NCI-H1105 treated with DMSO at 0.1 percent for 48 hours (cell line): ENCODE results near the gene CCM2.

ENCODE experiments used
- DNase-seq: peaks from one replicate; lab custom pipeline; 2025; lab: John Stamatoyannopoulos, UW

CCM2 gene

DNA sequence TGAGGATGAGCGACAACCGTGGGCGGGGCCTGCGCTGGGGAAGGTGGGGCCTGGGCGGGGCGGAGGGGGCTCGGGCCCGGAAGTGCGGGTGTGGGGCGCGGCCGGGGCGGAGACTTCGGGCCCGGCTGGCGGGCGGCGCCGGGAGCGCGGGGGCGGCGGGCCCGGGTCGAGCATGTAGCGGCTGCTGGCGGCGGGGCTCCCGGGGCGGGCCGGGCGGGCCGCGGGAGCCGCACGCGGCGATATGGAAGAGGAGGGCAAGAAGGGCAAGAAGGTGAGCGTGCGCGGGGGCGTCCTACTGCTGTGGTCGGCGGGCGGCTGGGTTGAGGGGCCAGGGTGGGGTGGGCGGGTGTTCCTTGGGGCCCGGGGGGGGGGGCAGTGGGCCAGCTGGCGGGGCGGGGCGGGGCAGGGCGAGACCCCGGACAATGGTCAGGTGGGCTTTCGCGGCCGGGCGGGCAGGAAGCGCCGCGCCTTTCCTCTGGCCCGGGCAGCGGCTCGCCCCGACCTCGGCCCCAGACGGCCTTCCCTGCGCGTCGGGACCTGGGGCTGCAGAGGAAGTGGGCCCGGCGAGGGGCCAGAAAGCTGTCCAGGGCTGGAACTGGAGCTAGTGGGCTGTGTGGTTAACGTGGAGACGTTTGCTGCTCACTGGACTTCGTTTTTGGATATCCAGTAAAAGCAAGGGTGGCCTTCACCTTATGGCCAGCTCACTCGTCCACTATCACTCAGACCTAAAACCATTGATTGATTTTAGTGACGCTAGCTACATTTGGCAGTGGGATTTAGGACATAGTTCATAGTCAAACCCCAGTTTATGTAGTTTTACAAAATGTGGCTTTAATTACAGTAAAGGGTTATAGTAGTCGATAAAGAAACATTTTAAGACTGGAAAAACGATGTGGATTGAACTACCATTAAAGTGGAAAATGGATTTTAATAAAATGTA lies at the start of gene CCM2:
Gene CCM2, plus strand, starts transcription at position 109 of the 940 bp plus-strand sequence. Its CDS starts 133 bp downstream, at position 242.
- peak; percentile 23 for DNase-seq

GRCh38 chr7:44953156-44953555 lies 46.8 kb upstream of the CCM2 start:
- DNase-seq = no peak

GRCh38 chr7:44955733-44956132 lies 44.3 kb upstream of the CCM2 start:
- no peak for DNase-seq

DNA sequence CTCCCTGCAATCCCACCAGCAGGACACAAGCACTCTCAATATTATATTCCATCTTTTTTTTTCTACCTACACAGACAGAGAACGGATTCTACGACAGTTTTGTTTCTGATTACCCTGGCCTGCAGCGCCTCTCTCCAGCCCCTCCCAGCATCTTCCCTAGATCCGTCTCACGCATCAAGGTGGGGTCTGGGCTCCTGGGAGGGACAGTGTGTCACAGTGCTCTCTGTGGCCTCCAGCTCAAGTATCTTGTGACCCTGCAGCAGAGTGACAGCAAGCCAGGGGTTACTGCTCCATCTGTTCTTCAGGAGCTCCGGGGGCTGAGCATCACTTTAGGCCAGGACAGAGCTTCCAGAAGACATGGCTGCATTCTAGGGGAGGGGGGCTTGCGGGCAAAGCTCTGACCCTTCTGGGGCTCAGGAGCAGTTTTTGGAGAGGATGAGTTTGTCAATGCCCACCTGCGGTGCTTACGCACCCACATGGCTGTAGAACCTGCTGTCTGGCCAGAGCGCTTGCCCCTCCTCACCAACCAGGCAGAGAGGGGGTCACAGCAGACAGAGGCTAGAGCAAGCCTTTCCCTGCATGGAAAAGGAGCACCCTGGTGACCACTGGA lies 43.7 kb upstream of the CCM2 start:
- no peak for DNase-seq

DNA sequence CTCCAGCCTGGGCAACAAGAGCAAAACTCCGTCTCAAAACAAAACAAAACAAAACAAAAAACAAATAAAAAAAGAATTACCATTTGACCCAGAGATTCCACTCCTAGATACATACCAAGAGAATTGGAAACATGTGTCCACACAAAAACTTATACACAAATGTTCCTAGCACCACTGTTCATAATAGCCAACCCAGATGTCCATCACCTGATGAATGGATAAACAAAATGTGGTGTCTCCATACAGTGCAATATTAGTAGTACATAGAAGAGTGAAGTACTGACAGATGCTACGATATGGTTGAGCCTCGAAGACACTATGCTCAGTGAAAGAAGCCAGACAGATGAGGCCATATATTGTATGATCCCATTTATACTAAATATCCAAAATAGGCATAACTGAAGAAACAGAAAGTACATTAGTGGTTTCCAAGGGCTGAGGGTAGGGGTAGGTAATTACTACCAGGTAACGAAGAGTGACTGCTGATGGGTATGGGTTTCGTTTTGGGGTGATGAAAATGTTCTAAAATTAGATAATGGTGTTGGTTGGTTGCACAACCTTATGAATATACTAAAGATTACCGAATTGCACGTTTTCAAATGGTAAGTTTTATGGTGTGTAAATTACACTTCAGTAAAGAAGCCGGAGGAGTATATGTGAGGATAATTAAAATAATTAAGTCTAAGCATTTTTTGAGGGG lies 41.2 kb upstream of the CCM2 start:
- DNase-seq = no peak

DNA sequence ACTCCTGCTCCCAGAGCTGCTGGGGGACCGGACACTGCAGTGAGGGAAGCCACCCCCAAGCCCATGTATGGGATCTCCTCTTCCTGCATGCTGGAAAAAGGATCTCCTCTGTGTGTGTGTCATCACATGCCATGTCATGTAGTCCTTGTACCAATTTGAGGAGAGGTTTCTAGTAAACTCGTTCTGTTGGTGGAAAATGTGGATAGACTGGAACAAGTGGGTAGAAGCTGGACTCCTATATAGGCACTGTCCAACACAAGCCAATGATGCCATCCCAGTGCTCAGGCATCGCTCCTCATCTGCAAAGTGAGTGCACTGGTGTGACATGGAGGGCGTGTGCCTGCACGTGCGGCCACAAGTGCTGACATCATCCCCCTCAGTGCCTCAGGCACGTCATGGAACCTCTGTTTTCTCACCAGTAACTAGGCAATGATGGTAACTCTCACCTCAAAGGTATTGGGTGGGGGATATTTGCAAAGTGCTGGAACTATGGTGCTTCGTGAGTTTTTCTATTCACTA lies 40.5 kb upstream of the CCM2 start:
- no peak for DNase-seq

DNA sequence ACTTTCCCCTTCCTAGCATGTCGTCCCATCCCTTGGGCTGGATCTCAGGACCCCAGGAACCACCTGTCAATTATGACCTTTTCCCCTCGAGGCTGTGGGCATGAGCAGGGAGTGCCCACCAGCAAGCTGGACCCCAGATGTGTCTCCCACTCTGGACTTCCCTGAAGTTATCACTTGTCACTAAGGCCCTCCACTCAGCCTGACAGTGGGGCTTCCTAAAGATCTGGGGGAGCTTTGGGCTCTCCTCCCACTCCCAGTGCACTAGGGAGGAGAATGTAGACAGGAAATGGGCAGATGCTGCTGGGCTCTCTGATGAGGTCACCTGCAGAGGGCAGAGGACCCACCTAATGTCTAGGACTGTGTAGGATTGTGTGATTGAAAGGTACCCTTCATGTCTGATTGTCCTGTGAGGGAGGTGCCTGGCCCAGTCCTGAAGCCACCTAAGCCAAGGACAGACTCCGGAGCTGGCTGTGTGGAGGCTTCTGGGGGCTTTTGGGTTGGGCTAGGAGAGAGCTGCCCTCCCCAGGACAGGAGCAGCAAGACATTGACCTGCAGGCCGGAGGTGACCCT lies 39.9 kb upstream of the CCM2 start:
- DNase-seq = no peak

GRCh38 chr7:44961844-44962482 lies 38.0 kb upstream of the CCM2 start:
- DNase-seq = no peak

- DNase-seq = no peak
Observed at GRCh38 chr7:44962483-44963251, 37.3 kb upstream of the CCM2 start.

DNA sequence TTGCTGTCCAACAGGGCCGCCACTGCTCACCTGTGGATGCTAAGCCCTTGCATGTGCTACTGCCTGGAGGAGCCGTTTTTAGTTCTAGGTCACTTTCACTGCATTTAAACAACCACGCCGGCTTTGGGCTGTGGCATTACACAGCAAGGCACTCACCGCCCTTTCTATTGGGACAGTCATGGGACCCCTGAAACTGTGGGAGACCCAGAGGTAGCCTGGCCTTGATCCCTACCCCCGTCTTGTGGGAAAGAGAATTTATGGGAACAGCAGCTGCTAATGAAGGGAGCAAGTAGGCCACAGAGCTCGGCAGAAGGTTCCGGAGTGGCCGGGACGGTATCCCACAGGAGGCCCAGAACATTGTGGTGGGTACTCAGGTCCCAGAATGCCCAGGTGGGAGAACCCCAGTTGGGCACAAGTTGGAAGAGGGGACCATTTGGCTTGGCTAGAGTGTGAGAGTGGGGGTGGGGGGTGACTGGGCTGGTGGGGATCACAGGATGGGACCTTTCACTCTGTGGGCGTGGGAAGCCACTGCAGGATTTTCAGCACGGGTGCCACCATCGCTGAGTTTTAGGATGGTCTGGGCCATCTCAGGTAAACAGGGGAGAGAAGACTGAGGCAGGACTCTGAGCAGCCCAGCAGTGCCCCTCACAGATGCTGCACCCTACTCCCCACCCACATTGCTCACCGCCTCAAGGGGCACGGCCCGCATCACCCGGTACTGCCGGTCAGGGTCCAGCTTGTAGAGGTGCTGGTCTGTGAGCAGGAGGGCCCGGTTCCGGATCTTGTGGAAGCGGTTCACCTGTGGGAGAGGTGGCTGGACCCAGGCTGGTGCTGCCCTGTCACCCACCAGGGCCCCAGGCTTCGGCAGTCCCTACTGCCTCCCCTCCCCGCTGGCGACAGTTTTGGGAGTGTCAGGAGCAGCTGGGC lies 36.4 kb upstream of the CCM2 start:
- DNase-seq = no peak

DNA sequence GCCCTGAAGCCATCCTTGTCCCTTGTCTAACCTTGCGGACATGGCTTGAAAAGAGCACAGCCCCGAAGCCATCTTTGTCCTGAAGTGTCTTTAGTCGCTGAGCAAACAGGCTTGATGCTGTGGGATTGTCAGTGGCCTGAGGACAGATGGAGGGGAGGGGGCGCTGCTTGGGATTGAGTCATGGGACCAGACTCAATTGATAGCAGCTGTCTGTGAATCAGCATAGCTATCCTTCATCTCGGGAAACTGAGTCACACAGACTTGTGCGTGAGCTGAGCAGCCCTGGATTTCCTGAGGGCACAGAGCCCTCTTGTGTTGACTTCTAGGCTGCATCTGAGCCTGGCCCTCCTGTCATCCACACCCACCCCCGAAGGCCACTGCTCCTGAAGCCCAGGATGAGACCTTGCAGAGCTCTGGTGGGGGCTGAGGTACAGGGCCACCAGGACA lies 35.6 kb upstream of the CCM2 start:
- no peak for DNase-seq

- no peak for DNase-seq
Observed at GRCh38 chr7:44964831-44965440, 35.1 kb upstream of the CCM2 start.

GRCh38 chr7:44965441-44965903 lies 34.5 kb upstream of the CCM2 start:
- no peak for DNase-seq

DNA sequence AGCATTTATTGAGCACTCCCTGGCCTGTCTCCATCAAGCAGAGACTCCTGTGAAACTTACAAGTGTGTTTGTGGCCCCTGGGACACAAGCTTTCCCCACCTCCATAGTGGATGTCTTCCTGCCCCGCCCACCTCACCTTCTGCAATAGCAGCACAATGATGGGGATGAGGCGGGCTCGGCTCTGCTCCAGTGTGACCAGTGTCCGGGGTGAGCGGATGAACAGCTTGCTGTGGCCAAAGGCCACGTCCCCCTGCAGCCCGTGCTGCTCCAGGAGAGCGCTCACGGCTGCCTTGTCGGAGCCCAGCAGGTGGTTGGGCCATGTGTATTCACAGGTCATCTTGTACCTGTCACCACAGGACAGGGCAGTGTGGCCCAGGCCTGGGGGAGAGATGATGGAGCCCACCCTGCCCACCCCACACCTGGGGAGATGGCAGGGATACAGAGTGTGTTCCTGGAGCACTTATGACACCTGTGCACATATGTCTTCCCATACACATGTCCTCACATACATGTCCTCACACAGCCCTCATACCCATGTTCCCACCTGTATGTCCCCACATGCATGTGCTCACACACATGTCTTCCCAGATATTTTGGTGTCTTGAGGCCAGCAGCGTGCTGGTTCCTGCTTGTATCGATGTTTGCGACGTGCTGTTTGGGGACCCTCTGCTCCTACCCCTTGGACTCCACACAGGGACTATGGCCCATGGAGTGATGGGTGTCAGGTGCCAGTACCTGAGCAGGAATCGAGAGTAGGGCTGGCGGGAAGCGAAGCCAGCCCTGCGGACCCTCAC lies 33.9 kb upstream of the CCM2 start:
- no peak for DNase-seq

GRCh38 chr7:44966731-44967538 lies 33.1 kb upstream of the CCM2 start:
- no peak for DNase-seq

DNA sequence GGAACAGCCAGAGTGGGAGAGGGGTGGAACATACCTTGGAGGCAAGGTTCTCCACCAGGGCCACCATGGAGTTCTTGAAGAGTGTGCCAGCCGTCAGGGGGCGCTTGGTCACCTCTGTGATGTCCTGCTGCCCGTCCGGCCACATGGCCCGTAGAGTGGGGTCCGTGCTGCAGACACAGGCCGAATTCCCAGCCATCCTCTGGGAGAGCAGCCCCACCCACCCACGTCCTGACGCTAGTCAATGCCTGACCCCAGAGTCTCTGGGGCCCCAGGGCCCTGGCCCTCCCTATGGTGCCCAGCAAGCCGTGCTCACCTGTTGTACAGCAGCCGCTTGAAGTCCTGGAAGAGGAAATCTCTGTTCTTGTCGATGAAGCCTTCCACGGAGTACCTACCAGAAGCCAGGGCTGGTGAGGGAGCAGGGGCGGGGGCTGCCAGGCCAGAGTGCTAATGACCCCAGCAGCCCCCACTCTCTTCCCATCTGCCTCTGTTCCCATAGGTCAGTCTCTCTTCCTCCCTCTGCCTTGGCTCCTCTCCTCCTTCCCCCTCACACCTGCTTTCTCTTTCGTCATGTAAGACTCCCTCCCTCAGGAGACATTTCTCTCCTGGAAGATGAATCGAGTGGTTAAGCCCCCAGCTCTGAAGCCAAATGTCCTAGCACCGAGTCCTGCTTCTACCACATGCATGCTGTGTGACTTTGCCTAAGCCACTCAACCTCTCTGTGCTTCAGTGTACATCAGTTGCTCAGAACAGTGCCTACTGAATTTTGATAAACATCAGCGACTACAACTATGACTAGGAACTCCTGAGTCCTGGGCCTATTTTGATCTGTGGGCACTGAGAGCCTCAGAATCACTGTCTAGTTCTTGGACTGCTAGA lies 32.2 kb upstream of the CCM2 start:
- DNase-seq = no peak
